Fibroblast of the aortic adventitia (primary cell): Measurements from ENCODE around the gene LITAF. TPM values are rescaled to one million over a fixed set of nuclear protein-coding genes. Genes with fewer than 3 reads are reported as not detected.
"Not testable (repeated sequence)": the region's sequence is repeated elsewhere in the genome, so short reads cannot be mapped to it uniquely, and the experiment has no call there.

Experiments used
- DNase-seq: peaks from one replicate; pipeline ENCODE4 v3.0.0-alpha.2; 2010; ENCODE audit warnings: low read depth
- H3K4me3 ChIP-seq: 2 replicates; pipeline ENCODE4 v1.5.1; 2011; ENCODE audit warnings: low read depth, mild to moderate bottlenecking, control low read depth, low read length, moderate library complexity
- CTCF ChIP-seq: IDR thresholded peaks from 2 replicates; pipeline ENCODE4 v1.5.1; 2011; ENCODE audit warnings: mild to moderate bottlenecking, low read length, control low read depth, inconsistent platforms; ENCODE audit not compliant: insufficient read depth
- total RNA-seq: library from RNA; depleted of rRNA; stranded (reverse); fragments of >200 nt; gene quantifications from 2 replicates; pipeline ENCODE4 v1.2.3, GENCODE V29; 2012; ENCODE audit warnings: low replicate concordance

Gene LITAF
- total RNA-seq, 1 donor = 44.6 TPM

DNA sequence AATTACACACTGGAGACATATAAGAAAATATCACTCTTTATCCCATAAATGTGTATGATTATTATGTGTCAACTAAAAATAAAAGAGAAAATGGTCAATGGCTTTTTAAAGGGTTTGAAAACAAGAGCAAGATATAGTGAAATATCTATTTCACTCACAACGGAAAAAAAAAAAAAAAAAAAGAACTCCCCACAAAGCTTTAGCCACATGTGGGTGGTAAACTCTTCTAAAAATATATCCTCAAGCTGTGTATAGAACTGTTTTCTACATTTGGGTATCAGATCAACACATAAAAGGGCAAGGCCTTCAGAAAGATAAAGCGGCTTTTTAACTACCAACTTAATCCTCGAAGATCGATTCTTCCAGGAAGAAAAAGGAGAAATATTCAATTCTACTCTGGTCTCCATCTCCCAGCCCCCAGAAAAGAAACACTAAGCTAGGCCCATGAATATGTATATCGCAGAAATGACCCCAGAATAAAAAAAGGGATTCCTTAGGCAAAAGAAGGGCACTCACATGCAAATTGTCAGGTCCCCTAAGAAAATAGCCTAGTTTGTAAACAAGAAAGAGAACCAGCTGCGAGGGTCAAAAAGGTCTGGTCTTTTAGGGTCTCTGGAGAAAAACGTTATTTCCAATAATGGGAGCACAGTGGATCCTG is 4.4 kb downstream of the LITAF start:
- no peak overlapping the region for H3K4me3 ChIP-seq
- no peak for TF ChIP-seq CTCF
- no peak for DNase-seq

DNA sequence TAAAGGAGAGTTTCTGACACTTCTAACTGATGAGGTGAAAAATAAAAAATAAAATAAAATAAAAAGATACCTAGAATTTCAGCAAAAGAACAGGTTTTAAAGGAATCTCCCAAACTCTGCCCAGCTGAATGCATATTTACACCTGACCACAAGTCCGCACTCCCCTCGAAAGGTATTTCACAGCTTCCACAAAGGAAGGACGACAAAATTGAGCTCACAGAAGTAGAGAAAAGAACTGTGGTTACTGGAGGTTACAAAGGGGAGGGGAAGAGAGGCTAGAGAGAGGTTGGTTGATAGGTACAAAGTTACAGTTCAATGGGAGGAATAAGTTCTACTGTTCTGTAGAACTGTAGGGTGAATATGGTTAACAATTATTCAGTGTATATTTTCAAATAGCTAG is 5.0 kb downstream of the LITAF start:
- no peak for TF ChIP-seq CTCF
- DNase-seq = no peak
- H3K4me3 ChIP-seq = no peak overlapping the region

DNA sequence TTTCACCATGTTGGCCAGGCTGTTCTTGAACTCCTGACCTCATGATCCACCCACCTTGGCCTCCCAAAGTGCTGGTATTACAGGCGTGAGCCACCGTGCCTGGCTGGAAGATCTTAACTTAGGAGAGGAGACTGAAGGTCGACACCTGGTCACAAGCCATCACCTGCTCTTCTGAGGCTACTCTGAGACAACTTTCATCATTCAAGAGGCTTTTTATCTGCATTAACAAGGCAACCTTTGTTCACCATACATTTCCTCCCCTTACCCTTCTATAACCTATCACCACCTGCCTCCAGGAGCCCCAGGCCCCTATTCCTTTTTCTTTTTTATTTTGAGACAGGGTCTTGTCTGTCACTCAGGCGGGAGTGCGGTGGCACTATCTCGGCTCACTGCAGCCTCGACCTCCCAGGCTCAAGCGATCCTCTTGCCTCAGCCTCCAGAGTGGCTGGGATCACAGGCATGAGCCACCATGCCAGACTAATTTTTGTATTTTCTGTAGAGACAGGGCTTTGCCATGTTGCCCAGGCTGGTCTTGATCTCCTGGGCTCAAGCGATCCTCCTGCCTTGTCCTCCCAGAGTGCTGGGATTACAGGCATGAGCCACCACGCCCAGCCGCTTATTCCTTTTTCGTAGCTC is 6.2 kb downstream of the LITAF start:
- TF ChIP-seq CTCF = no peak
- no peak for DNase-seq
- H3K4me3 ChIP-seq = no peak overlapping the region

DNA sequence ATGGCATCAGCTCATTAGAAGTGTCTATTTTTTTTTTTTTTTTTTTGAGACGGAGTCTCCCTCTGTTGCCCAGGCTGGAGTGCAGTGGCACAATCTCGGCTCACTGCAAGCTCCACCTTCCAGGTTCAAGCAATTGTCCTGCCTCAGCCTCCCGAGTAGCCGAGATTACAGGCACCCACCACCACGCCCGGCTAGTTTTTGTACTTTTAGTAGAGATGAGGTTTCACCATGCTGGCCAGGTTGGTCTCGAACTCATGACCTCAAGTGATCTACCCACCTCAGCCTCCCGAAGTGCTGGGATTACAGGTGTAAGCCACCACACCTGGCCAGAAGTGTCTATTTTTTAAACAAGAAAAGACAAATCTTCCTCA is 9.4 kb downstream of the LITAF start:
- DNase-seq = not testable (repeated sequence)

GRCh38 chr16:11576427-11577289 is 10.1 kb downstream of the LITAF start:
- TF ChIP-seq CTCF = no peak
- no peak for DNase-seq
- no peak overlapping the region for H3K4me3 ChIP-seq

More for the DNA sequence above, 9.4 kb downstream of the LITAF start:
- H3K4me3 ChIP-seq = not testable (repeated sequence)

DNA sequence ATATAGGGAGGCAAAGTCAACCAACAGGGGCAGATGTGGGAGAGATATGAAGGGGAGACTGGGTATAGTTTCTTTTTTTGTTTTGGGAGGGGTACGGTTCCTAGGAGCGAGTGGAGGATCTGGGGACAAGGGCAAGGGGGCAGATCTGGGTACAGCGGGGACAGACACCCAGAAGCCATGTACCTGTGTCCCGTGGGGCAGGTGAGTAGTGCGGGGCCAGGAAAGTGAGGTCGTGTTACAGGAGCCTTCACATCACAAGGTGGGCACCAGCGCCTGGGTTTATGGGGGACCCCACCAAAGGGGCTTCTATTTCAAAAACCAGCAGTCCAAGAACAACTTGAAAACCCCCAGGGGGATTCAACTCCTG is 11.5 kb downstream of the LITAF start:
- no peak overlapping the region for H3K4me3 ChIP-seq
- TF ChIP-seq CTCF = no peak
- DNase-seq = no peak

- no peak for DNase-seq
- no peak for TF ChIP-seq CTCF
- no peak overlapping the region for H3K4me3 ChIP-seq
Measured at GRCh38 chr16:11572301-11572995, 14.3 kb downstream of the LITAF start.
